HEK293 (cell line): Measurements from ENCODE around the gene TM6SF1.

Source experiments
- ZNF112 ChIP-seq: fragments of 450-650 bp; formaldehyde crosslinking; IDR thresholded peaks from 2 replicates; pipeline ENCODE4 v1.5.0; 2017; ENCODE audit warnings: missing biosample characterization, missing genetic modification characterization
- ZNF175 ChIP-seq: fragments of 450-650 bp; formaldehyde crosslinking; IDR thresholded peaks from 2 replicates; pipeline ENCODE4 v1.5.1; 2016; ENCODE audit warnings: missing biosample characterization, missing genetic modification characterization
- ZNF19 ChIP-seq: fragments of 450-650 bp; formaldehyde crosslinking; IDR thresholded peaks from 2 replicates; pipeline ENCODE4; 2016; ENCODE audit warnings: missing biosample characterization, missing genetic modification characterization, low read depth
- ZNF274 ChIP-seq, 2 experiments: fragments of 200-500 bp in 1 of 2; fragments of 450-650 bp in 1 of 2; sonication (Bioruptor generic) in 1 of 2; formaldehyde crosslinking in 1 of 2; IDR thresholded peaks; 2 replicates each; pipeline versions ENCODE4 v1.5.1 to v1.6.1; 2014 to 2016; ENCODE audit warnings: borderline replicate concordance in 1 of 2, inconsistent platforms in 1 of 2, low read length in 1 of 2, missing biosample characterization in 1 of 2, missing genetic modification characterization in 1 of 2
- ZNF670 ChIP-seq: fragments of 450-650 bp; formaldehyde crosslinking; IDR thresholded peaks from 2 replicates; pipeline ENCODE4 v1.5.1; 2016; ENCODE audit warnings: missing biosample characterization, missing genetic modification characterization, low read depth
- TF ChIP-seq, protein P1 (sequence below): fragments of 450-650 bp; formaldehyde crosslinking; IDR thresholded peaks from 2 replicates; pipeline ENCODE4 v1.5.1; 2016; ENCODE audit warnings: missing biosample characterization, missing genetic modification characterization, low read depth
- TF ChIP-seq, protein P2 (sequence below): fragments of 450-650 bp; formaldehyde crosslinking; IDR thresholded peaks from 2 replicates; pipeline ENCODE4 v1.5.1; 2016; ENCODE audit warnings: missing biosample characterization, missing genetic modification characterization

- TF ChIP-seq ZNF112 (tag by site-specific recombination) (no peak), ZNF175 (tag by site-specific recombination) (no peak), ZNF670 (no peak), ZNF274 (IDR thresholded peaks at IDR 0.05; ENCODE audit: low read length) (no peak), ZNF274 (tag by site-specific recombination; IDR thresholded peaks at IDR 0.05; ENCODE audit: borderline replicate concordance) (no peak), ZNF19 (no peak)
- TF ChIP-seq, protein P1, sequence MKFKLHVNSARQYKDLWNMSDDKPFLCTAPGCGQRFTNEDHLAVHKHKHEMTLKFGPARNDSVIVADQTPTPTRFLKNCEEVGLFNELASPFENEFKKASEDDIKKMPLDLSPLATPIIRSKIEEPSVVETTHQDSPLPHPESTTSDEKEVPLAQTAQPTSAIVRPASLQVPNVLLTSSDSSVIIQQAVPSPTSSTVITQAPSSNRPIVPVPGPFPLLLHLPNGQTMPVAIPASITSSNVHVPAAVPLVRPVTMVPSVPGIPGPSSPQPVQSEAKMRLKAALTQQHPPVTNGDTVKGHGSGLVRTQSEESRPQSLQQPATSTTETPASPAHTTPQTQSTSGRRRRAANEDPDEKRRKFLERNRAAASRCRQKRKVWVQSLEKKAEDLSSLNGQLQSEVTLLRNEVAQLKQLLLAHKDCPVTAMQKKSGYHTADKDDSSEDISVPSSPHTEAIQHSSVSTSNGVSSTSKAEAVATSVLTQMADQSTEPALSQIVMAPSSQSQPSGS (tag by site-specific recombination): no peak
- TF ChIP-seq, protein P2, sequence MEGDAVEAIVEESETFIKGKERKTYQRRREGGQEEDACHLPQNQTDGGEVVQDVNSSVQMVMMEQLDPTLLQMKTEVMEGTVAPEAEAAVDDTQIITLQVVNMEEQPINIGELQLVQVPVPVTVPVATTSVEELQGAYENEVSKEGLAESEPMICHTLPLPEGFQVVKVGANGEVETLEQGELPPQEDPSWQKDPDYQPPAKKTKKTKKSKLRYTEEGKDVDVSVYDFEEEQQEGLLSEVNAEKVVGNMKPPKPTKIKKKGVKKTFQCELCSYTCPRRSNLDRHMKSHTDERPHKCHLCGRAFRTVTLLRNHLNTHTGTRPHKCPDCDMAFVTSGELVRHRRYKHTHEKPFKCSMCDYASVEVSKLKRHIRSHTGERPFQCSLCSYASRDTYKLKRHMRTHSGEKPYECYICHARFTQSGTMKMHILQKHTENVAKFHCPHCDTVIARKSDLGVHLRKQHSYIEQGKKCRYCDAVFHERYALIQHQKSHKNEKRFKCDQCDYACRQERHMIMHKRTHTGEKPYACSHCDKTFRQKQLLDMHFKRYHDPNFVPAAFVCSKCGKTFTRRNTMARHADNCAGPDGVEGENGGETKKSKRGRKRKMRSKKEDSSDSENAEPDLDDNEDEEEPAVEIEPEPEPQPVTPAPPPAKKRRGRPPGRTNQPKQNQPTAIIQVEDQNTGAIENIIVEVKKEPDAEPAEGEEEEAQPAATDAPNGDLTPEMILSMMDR (tag by site-specific recombination): no peak
These were observed 366 bp downstream of the TM6SF1 start for GRCh38 chr15:83107841-83108181.
